Cardiac septum (tissue), 1 donor: Measurements from ENCODE around the gene DPP3. TPM values are rescaled to one million over a fixed set of nuclear protein-coding genes. Genes with fewer than 3 reads are reported as not detected.

Experiments
- DNase-seq: peaks from one replicate; pipeline ENCODE4 v3.0.0-alpha.2; 2020; ENCODE audit warnings: low spot score
- intact Hi-C: fragments of 100-400 bp; cut with DNase I; formaldehyde crosslinking; loops from one replicate; pipeline ENCODE4 v1.14.0; 2022
- total RNA-seq: library from RNA; stranded (reverse); fragmentation: NEBNext Ultra II Directional; extraction: Animal tissue kit (Norgen Biotek cat#: 25700); gene quantifications from one replicate; pipeline ENCODE4 v1.2.1, GENCODE V29; 2021
- donor health status: DM: no; HTN: no; CAD: no.

DPP3 gene
- total RNA-seq, 1 donor from 2014 or later = 13.2 TPM

DNA sequence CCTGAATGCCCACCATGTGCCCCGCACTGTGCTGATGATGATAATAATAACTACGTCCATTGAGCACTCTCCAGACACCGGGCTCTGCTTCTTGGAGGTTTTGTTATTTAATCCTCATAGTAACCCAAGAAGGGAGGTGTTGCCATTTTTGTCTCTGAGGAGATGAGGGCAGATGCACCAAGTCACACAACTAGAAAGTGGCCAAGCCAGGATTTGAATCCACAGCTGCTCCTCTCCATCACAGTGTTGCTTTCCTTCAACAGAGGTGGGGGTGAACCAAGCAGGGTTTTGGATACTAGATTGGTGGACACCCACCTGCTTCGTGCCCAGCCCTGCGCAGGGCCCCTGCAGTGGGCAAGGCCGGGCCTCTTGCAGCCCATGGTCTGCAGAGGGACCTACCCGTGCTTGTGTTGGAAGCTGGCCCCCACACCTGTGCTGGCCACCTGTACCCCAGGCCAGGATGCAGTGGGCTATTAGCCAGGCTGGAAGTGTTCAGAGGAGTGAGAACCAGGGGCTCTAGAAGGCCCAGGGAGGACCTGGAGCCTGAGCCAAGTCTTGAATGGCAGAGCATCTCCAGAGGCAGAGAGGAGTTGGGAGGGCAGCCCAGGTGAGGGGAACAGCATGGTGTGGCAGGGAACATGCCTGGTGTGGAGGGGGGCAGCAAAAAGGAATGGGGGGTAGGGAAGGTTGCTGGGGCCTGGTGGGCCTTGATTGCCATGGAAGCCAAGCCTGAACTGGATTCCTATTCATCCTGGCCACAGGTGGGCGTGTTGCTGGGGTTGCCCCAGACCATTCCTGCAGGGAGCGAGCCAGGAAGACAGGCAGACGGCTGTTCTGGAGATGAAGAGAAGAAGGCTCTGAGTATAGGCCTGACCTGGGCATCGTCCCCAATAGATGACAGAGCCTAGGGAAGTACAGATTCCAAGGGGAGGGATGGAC, 2.7 kb upstream of the DPP3 start:
- intact Hi-C loops = no loop called here
- no peak for DNase-seq

- no peak for DNase-seq
- intact Hi-C loops = no loop called here
Measured at GRCh38 chr11:66478729-66479393, 1.4 kb upstream of the DPP3 start.

DNA sequence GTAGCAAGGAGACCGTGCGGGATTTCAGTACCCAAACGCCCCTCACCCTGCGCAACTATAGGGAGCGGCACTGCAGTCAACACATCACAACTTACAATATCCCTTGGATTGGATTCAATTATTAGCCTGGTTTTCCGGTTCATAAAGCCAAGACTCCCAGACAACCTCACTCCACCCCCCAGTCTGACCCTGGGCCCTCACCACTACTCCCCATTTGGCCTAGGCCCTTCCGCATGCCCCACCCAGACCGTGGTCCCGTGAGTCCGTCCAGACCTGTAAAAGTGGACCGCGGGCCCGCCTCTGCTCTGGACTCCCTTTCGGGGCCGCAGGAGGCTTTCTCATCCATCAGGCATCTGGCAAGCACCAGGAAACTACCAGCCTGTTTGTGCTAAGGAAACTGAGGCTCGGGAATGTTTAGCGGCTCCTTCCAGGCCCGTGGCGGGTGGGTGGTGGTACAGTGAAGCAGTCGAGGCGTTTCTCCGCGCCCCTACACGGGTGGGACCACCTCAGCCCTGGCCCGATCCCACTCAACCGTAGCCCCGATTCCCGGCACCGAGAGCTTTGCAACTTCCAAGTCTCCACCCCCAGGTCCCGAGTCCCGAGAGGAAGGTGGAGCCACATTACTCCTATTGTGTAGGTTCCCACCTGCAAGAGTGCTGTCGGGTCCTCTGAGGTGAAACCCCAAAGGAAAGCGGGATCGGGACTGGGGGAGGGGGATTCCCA, 679 bp upstream of the DPP3 start:
- intact Hi-C loops = loop anchor here (2.0 kb wide), 1 partner anchor 31 kb away; the partner anchor contains the start of gene BBS1

GRCh38 chr11:66484806-66485380, 4.7 kb downstream of the DPP3 start:
- intact Hi-C loops = no loop called here
- no peak for DNase-seq

More for the DNA sequence above, 679 bp upstream of the DPP3 start:
- no peak for DNase-seq

- intact Hi-C loops = no loop called here
- DNase-seq = no peak
Measured at GRCh38 chr11:66488957-66489356, 8.7 kb downstream of the DPP3 start.

DNA sequence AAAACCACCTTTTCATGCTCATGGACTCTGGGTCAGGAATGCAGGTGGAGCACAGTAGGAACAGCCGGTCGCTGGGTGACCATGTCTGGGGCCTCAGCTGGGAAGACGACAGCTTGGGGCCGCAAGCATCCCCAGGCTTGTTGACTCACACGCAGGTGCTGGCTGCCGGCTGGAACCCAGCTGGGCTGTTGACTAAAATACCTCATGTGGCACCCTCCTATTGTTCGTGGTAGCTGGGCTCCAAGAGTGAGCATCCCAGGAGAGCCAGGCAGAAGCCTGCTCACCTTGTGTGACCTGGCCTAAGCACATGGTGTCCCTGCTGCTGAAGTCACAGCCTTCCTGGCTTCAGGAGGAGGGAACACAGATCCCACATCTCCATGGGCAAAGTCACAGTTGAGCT, 9.4 kb downstream of the DPP3 start:
- no peak for DNase-seq
- intact Hi-C loops = no loop called here

DNA sequence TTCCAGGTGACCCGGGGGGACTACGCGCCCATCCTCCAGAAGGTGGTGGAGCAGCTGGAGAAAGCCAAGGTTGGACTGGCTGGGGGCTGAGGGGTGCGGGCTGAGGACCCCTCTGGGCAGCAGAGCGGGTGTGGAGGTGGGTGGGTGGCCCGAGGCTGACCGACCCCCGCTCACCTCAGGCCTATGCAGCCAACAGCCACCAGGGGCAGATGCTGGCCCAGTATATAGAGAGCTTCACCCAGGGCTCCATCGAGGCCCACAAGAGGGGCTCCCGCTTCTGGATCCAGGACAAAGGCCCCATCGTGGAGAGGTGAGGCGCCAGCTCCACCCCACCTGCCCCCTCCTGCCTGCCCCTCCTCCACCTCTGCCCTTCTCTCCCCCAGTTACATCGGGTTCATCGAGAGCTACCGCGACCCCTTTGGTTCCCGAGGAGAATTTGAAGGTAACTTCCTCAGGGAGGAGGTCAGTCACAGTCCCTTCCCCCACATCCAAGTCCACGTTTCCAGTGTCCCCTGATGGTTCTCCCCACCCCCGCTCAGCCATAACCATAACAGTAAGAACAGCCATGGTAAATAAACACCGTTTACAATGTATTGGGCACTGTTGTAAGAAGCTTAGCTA, 11.2 kb downstream of the DPP3 start:
- intact Hi-C loops = no loop called here

DNA sequence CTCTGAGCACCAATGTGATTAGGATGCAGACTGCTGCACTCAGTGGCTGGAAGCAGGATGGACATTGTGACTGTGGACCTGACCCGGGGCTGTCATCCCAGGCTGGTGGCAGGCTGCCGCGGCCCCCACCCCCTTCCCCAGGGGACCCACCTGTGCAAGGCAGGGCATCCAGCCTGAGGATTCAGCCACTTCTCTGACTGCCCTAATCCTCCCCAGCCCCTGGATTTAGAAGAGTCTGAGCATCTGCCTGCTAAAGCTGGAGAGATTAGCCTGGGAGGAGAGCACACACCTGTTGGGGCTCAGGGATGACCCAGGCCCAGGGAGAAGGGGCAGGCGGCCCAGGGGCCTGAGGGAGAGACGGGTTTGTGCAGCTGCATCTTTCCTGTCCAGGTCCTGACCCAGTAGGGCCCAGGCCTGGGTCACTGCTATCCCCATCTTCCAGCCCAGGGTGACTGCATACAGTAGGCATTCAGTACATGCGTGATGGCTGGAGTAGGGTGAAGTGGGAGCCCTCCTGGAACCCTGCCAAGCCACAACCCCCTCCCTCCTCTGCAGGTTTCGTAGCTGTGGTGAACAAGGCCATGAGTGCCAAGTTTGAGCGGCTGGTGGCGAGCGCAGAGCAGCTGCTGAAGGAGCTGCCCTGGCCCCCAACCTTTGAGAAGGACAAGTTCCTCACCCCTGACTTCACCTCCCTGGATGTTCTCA, 12.1 kb downstream of the DPP3 start:
- intact Hi-C loops = no loop called here
- no peak for DNase-seq

More for the DNA sequence above, 11.2 kb downstream of the DPP3 start:
- DNase-seq = no peak

GRCh38 chr11:66493130-66493529, 12.9 kb downstream of the DPP3 start:
- no peak for DNase-seq
- intact Hi-C loops = no loop called here

DNA sequence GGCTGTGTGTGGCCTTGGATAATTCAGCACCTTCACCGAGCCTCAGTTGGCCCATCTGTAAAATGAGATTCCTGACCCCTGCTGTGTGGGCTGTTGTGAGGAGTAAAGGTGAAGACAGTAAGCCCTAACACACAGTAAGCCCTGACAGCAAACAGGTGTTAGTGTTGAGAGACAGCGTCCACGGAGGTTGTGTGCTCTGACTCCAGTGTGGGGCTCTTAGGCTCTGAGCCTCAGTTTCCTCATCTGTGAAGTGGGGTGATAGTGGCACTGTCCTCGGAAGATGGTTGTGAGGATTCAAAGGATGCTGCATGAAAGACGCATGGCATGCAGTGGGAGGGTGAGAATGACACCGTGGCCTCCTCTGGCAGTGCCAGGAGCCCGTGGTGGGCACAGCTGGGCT, 14.2 kb downstream of the DPP3 start:
- no peak for DNase-seq
- intact Hi-C loops = no loop called here

- intact Hi-C loops = no loop called here
- no peak for DNase-seq
Measured at GRCh38 chr11:66494935-66495334, 14.7 kb downstream of the DPP3 start.

DNA sequence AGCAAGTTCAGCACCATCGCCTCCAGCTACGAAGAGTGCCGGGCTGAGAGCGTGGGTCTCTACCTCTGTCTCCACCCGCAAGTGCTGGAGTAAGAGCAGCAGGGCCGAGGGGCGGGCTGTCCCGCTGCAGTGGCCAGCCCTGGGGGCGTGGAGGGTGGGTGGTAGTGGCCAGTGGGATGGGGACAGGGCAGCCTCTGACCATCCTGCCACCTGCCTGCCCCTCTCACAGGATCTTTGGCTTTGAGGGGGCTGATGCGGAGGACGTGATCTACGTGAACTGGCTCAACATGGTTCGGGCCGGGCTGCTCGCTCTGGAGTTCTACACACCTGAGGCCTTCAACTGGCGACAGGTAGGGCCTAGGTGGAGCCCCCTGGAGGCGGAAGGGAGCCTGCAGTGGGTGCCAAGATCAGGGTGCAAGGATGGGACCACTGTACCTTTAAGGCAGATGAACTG, 15.2 kb downstream of the DPP3 start:
- intact Hi-C loops = no loop called here
- DNase-seq = no peak

GRCh38 chr11:66497206-66497605, 17.0 kb downstream of the DPP3 start:
- intact Hi-C loops = no loop called here
- DNase-seq = no peak

DNA sequence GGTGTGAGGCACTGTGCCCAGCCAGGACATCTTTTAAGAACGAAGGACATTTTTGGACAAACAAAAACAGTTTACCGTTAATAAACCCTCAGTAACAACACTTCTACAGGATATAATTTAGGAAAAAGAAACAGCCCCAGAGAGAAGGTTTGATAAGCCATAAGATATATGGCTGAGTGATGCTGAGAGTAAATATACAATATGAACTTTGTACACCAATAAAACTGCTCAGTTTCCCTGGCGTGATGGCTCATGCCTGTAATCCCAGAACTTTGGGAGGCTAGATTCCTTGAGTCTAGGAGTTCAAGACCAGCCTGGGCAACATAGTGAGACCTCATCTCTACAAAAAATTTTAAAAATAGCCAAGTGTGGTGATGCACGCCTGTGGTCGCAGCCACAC, 18.3 kb downstream of the DPP3 start:
- DNase-seq = no peak
- intact Hi-C loops = no loop called here

- intact Hi-C loops = no loop called here
- DNase-seq = no peak
Measured at GRCh38 chr11:66505276-66505816, 25.1 kb downstream of the DPP3 start.

DNA sequence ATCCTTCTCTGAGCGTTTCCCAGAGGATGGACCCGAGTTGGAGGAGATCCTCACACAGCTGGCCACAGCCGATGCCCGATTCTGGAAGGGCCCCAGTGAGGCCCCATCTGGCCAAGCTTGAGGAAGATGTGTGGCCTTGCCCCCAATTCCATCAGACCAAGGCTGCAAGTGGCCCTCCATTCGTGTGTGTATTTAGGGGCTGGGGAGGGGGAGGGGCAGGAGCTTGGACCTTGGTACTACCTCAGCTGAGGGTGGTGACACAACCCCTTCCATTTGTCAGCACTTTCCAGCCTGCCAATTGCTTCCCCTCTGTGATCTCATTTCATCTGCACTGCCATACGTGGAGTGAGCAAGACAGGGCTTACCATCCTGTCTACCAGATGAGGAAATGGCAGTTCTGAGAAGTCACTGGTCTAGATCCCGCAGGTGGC, 28.9 kb downstream of the DPP3 start:
- DNase-seq = no peak
- intact Hi-C loops = no loop called here

- intact Hi-C loops = loop anchor here (2.0 kb wide), 1 partner anchor 30 kb away; the partner anchor contains the start of gene DPP3
- DNase-seq = peak; percentile 92
Measured at GRCh38 chr11:66510271-66510989, 30.2 kb downstream of the DPP3 start, which contains the start of gene BBS1. TSS of gene BBS1 (plus strand) at chr11:66510635. CDS start at chr11:66510660, 25 bp downstream.

DNA sequence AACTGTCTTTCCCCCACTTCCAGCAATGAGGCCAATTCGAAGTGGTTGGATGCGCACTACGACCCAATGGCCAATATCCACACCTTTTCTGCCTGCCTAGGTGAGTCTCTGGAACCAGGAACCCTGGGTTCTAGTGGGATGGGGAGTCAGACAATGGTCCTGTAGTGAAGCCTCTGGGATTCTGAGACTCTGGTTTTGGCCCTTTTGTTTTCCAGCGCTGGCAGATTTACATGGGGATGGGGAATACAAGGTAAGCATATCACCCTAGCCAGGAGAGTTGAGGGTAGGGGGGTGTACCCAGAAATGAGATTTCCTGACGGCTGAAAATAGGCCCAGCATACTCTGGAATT, 30.7 kb downstream of the DPP3 start:
- intact Hi-C loops = loop anchor here (2.0 kb wide), 1 partner anchor 30 kb away; the partner anchor contains the start of gene DPP3

More for the DNA sequence above, 30.7 kb downstream of the DPP3 start:
- DNase-seq = no peak
